HepG2 (cell line): ENCODE results near the gene FRMPD2. TPM values are rescaled to one million over a fixed set of nuclear protein-coding genes. Genes with fewer than 3 reads are reported as not detected.

Experiments used
- CENPX ChIP-seq: sonication (generic); formaldehyde crosslinking; IDR thresholded peaks from 2 replicates; pipeline ENCODE4 v1.9.0; 2021; ENCODE audit warnings: mild to moderate bottlenecking, missing genetic modification reagents, moderate library complexity
- DPF2 ChIP-seq: sonication (generic); formaldehyde crosslinking; IDR thresholded peaks from 2 replicates; pipeline ENCODE4 v1.4.0; 2020; ENCODE audit warnings: mild to moderate bottlenecking, low read depth, missing genetic modification reagents, borderline replicate concordance
- ELF1 ChIP-seq: sonication (generic); formaldehyde crosslinking; IDR thresholded peaks from 2 replicates; pipeline ENCODE4 v1.4.0; 2020; ENCODE audit warnings: missing genetic modification reagents
- ETV5 ChIP-seq: IDR thresholded peaks from 2 replicates; pipeline ENCODE4 v1.6.1; 2018; ENCODE audit warnings: missing biosample characterization, missing genetic modification reagents, inconsistent platforms, borderline replicate concordance
- KLF13 ChIP-seq: sonication (generic); formaldehyde crosslinking; IDR thresholded peaks from 2 replicates; pipeline ENCODE4 v1.4.0; 2020; ENCODE audit warnings: mild to moderate bottlenecking, missing genetic modification reagents
- MTA1 ChIP-seq: sonication (generic); formaldehyde crosslinking; IDR thresholded peaks from 2 replicates; pipeline ENCODE4 v1.4.0; 2020; ENCODE audit warnings: missing genetic modification reagents, mild to moderate bottlenecking, borderline replicate concordance
- SCMH1 ChIP-seq: sonication (generic); formaldehyde crosslinking; IDR thresholded peaks from 2 replicates; pipeline ENCODE4 v1.9.0; 2021; ENCODE audit warnings: missing genetic modification reagents, mild to moderate bottlenecking, borderline replicate concordance
- TBX2 ChIP-seq: sonication (generic); formaldehyde crosslinking; IDR thresholded peaks from 2 replicates; pipeline ENCODE4 v1.5.0; 2020; ENCODE audit warnings: missing genetic modification reagents, mild to moderate bottlenecking, borderline replicate concordance
- ZFP36 ChIP-seq: fragments of 150-350 bp; IDR thresholded peaks from 2 replicates; pipeline ENCODE4 v1.6.1; 2018; ENCODE audit warnings: borderline replicate concordance, low read length, low read depth; ENCODE audit not compliant: partially characterized antibody
- ZNF350 ChIP-seq: sonication (generic); formaldehyde crosslinking; IDR thresholded peaks from 2 replicates; pipeline ENCODE4 v1.4.0; 2020; ENCODE audit warnings: mild to moderate bottlenecking, low read depth, missing genetic modification reagents, borderline replicate concordance
- ZNF431 ChIP-seq: sonication (generic); formaldehyde crosslinking; IDR thresholded peaks from 2 replicates; pipeline ENCODE4 v1.9.0; 2022; ENCODE audit warnings: missing genetic modification reagents, low read depth, mild to moderate bottlenecking, borderline replicate concordance
- ZNF644 ChIP-seq: IDR thresholded peaks from 2 replicates; pipeline ENCODE4 v1.6.1; 2016; ENCODE audit warnings: low read depth
- ZNF678 ChIP-seq: sonication (generic); formaldehyde crosslinking; IDR thresholded peaks from 2 replicates; pipeline ENCODE4 v1.4.0; 2020; ENCODE audit warnings: mild to moderate bottlenecking, missing genetic modification reagents
- ZNF776 ChIP-seq: sonication (generic); formaldehyde crosslinking; IDR thresholded peaks from 2 replicates; pipeline ENCODE4 v1.4.0; 2020; ENCODE audit warnings: mild to moderate bottlenecking, missing genetic modification reagents
- polyA plus RNA-seq, 8 experiments: library from polyadenylated mRNA; depleted of rRNA in 3 of 8; stranded (reverse) in 7 of 8; unstranded in 1 of 8; fragments of >200 nt; fragmentation: Illumina TruSeq in 4 of 8; extraction: Trizol in 4 of 8; gene quantifications; 2 replicates each; pipeline versions ENCODE4 v1.2.1 to v1.2.3, GENCODE V29; 2011 to 2016; ENCODE audit warnings: low read depth in 4 of 8, missing spikeins in 1 of 8, mixed read lengths in 1 of 8; ENCODE audit not compliant: insufficient read depth in 1 of 8
- total RNA-seq, 5 experiments: library from RNA; depleted of rRNA; stranded (reverse); fragments of >200 nt; fragmentation: Illumina TruSeq; extraction: Trizol; gene quantifications; 2 replicates each; pipeline ENCODE4 v1.2.3, GENCODE V29; 2016; ENCODE audit warnings: low read depth in 1 of 5
- TF ChIP-seq, protein P1 (sequence below): sonication (generic); formaldehyde crosslinking; IDR thresholded peaks from 2 replicates; pipeline ENCODE4 v1.9.0; 2021; ENCODE audit warnings: missing genetic modification reagents, borderline replicate concordance
- TF ChIP-seq, protein P2 (sequence below): sonication (generic); formaldehyde crosslinking; IDR thresholded peaks from 2 replicates; pipeline ENCODE4 v1.4.0; 2020; ENCODE audit warnings: missing genetic modification reagents, mild to moderate bottlenecking, borderline replicate concordance
- TF ChIP-seq, protein P3 (sequence below): sonication (generic); formaldehyde crosslinking; IDR thresholded peaks from 2 replicates; pipeline ENCODE4 v1.4.0; 2020; ENCODE audit warnings: missing genetic modification reagents, borderline replicate concordance
- TF ChIP-seq, protein P4 (sequence below): sonication (generic); formaldehyde crosslinking; conservative IDR thresholded peaks from 2 replicates; pipeline ENCODE4 v1.8.0; 2022; ENCODE audit warnings: mild to moderate bottlenecking, moderate library complexity, missing genetic modification reagents

FRMPD2 gene
- total and polyA plus RNA-seq, 2 of the 13 experiments (the other 11 are each of a cell fraction or from before 2014, with no cell fraction given), result 0.45 to 1.3 TPM

DNA sequence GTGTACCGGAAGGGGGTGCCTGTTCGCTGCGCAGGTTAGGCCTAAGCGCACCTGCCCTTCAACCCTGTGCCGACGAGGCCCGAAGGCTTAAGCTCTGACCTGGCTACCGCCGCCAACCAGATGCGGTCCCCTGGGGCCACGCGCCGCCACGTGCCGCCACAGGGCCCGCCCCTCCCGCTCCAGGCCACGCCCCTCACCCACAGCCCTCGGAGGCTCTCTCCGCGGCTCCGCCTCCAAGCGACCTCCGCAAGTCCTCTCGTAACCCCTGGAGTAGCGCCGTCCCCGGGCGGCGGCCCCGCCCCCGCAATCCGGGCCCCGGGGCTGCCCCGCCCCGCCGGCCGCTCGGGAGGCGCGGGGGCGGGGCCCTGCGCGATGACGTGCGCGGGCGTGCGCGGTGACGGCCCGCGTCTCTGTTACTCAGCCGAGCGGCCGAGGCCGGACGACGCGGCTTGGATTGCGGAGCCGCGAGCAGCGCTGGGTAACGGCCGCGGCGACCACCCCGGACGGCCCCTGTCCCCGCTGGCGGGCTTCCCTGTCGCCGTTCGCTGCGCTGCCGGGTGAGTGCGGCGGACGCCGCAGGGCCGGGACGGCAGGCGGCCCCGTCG lies 31.9 kb upstream of the FRMPD2 start, which contains the start of gene MAPK8 (continued):
- TF ChIP-seq, protein P1, sequence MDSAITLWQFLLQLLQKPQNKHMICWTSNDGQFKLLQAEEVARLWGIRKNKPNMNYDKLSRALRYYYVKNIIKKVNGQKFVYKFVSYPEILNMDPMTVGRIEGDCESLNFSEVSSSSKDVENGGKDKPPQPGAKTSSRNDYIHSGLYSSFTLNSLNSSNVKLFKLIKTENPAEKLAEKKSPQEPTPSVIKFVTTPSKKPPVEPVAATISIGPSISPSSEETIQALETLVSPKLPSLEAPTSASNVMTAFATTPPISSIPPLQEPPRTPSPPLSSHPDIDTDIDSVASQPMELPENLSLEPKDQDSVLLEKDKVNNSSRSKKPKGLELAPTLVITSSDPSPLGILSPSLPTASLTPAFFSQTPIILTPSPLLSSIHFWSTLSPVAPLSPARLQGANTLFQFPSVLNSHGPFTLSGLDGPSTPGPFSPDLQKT (CRISPR knock-in tag), result no peak; the same call in 1 of the 2 replicates
- TF ChIP-seq CENPX (CRISPR knock-in tag) (no peak), ZNF776 (peak; percentile 95), ETV5 (CRISPR knock-in tag) (0 out of 2 replicates have a peak, but pooled peaks have one; percentile 18), KLF13 (CRISPR knock-in tag) (peak; percentile 55; the same call in 1 of the 2 replicates), ZFP36 (no peak), ZNF678 (CRISPR knock-in tag) (peak; percentile 84; the same call in 1 of the 2 replicates), ELF1 (CRISPR knock-in tag) (no peak), ZNF644 (no peak), MTA1 (no peak), ZNF350 (peak; percentile 56; the same call in 1 of the 2 replicates), ZNF431 (peak; percentile 88), DPF2 (CRISPR knock-in tag) (no peak), TBX2 (CRISPR knock-in tag) (peak; percentile 58), SCMH1 (CRISPR knock-in tag) (no peak)
- TF ChIP-seq, protein P2, sequence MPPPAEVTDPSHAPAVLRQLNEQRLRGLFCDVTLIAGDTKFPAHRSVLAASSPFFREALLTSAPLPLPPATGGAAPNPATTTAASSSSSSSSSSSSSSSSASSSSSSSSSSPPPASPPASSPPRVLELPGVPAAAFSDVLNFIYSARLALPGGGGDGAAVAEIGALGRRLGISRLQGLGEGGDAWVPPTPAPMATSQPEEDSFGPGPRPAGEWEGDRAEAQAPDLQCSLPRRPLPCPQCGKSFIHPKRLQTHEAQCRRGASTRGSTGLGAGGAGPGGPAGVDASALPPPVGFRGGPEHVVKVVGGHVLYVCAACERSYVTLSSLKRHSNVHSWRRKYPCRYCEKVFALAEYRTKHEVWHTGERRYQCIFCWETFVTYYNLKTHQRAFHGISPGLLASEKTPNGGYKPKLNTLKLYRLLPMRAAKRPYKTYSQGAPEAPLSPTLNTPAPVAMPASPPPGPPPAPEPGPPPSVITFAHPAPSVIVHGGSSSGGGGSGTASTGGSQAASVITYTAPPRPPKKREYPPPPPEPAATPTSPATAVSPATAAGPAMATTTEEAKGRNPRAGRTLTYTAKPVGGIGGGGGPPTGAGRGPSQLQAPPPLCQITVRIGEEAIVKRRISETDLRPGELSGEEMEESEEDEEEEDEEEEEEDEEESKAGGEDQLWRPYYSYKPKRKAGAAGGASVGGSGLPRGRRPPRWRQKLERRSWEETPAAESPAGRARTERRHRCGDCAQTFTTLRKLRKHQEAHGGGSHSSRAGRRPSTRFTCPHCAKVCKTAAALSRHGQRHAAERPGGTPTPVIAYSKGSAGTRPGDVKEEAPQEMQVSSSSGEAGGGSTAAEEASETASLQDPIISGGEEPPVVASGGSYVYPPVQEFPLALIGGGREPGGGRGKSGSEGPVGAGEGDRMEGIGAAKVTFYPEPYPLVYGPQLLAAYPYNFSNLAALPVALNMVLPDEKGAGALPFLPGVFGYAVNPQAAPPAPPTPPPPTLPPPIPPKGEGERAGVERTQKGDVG (CRISPR knock-in tag), result peak; percentile 83; the same call in 1 of the 2 replicates
- TF ChIP-seq, protein P3, sequence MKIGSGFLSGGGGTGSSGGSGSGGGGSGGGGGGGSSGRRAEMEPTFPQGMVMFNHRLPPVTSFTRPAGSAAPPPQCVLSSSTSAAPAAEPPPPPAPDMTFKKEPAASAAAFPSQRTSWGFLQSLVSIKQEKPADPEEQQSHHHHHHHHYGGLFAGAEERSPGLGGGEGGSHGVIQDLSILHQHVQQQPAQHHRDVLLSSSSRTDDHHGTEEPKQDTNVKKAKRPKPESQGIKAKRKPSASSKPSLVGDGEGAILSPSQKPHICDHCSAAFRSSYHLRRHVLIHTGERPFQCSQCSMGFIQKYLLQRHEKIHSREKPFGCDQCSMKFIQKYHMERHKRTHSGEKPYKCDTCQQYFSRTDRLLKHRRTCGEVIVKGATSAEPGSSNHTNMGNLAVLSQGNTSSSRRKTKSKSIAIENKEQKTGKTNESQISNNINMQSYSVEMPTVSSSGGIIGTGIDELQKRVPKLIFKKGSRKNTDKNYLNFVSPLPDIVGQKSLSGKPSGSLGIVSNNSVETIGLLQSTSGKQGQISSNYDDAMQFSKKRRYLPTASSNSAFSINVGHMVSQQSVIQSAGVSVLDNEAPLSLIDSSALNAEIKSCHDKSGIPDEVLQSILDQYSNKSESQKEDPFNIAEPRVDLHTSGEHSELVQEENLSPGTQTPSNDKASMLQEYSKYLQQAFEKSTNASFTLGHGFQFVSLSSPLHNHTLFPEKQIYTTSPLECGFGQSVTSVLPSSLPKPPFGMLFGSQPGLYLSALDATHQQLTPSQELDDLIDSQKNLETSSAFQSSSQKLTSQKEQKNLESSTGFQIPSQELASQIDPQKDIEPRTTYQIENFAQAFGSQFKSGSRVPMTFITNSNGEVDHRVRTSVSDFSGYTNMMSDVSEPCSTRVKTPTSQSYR, result 0 out of 2 replicates have a peak, but pooled peaks have one; percentile 11
- TF ChIP-seq, protein P4, sequence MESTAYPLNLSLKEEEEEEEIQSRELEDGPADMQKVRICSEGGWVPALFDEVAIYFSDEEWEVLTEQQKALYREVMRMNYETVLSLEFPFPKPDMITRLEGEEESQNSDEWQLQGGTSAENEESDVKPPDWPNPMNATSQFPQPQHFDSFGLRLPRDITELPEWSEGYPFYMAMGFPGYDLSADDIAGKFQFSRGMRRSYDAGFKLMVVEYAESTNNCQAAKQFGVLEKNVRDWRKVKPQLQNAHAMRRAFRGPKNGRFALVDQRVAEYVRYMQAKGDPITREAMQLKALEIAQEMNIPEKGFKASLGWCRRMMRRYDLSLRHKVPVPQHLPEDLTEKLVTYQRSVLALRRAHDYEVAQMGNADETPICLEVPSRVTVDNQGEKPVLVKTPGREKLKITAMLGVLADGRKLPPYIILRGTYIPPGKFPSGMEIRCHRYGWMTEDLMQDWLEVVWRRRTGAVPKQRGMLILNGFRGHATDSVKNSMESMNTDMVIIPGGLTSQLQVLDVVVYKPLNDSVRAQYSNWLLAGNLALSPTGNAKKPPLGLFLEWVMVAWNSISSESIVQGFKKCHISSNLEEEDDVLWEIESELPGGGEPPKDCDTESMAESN (CRISPR knock-in tag), result peak; percentile 43; the same call in 1 of the 2 replicates
